H9 (cell line): ENCODE results near the gene MPHOSPH6. TPM values are rescaled to one million over a fixed set of nuclear protein-coding genes. Genes with fewer than 3 reads are reported as not detected.

Experiments
- DNase-seq: peaks from one replicate; pipeline ENCODE4 v3.0.0-alpha.2; 2017
- H2AFZ ChIP-seq: one replicate; pipeline ENCODE4 v1.6.1; 2013; ENCODE audit warnings: mild to moderate bottlenecking, low read length, control low read depth, moderate library complexity
- H2AK5ac ChIP-seq: 2 replicates; pipeline ENCODE4 v1.6.1; 2013; ENCODE audit warnings: low read length, control low read depth, mixed read lengths; ENCODE audit not compliant: insufficient read length
- H2BK120ac ChIP-seq: one replicate; pipeline ENCODE4 v1.6.1; 2013; ENCODE audit warnings: low read depth, mild to moderate bottlenecking, low read length, control low read depth, inconsistent platforms; ENCODE audit not compliant: poor library complexity, severe bottlenecking
- H2BK12ac ChIP-seq: 2 replicates; pipeline ENCODE4 v1.6.1; 2013; ENCODE audit warnings: low read length, control low read depth, mixed read lengths, low read depth; ENCODE audit not compliant: insufficient read length
- H2BK15ac ChIP-seq: 2 replicates; pipeline ENCODE4 v1.6.1; 2013; ENCODE audit warnings: low read depth, low read length, control low read depth
- H2BK20ac ChIP-seq: one replicate; pipeline ENCODE4 v1.6.1; 2013; ENCODE audit warnings: low read depth, mild to moderate bottlenecking, low read length, control low read depth, inconsistent platforms; ENCODE audit not compliant: poor library complexity, severe bottlenecking
- H2BK5ac ChIP-seq: 2 replicates; pipeline ENCODE4 v1.6.1; 2013; ENCODE audit warnings: low read length, control low read depth, mixed read lengths; ENCODE audit not compliant: insufficient read length
- H3K14ac ChIP-seq: 2 replicates; pipeline ENCODE4 v1.6.1; 2013; ENCODE audit warnings: low read length, control low read depth; ENCODE audit not compliant: insufficient read depth
- H3K18ac ChIP-seq: 2 replicates; pipeline ENCODE4 v1.6.1; 2013; ENCODE audit warnings: low read depth, mild to moderate bottlenecking, mixed read lengths, low read length, control low read depth; ENCODE audit not compliant: insufficient read length
- H3K23ac ChIP-seq: 2 replicates; pipeline ENCODE4 v1.6.1; 2013; ENCODE audit warnings: low read length, control low read depth, mixed read lengths, low read depth; ENCODE audit not compliant: insufficient read length
- H3K23me2 ChIP-seq: 2 replicates; pipeline ENCODE4 v1.6.1; 2013; ENCODE audit warnings: low read depth, mild to moderate bottlenecking, mixed read lengths, low read length, control low read depth; ENCODE audit not compliant: insufficient read length, poor library complexity, severe bottlenecking
- H3K27ac ChIP-seq: 2 replicates; pipeline ENCODE4 v1.5.1; 2013; ENCODE audit warnings: low read length, control low read depth, mixed read lengths, low read depth; ENCODE audit not compliant: insufficient read length
- H3K27me3 ChIP-seq: 2 replicates; pipeline ENCODE4 v1.6.1; 2013; ENCODE audit warnings: low read length, control low read depth, inconsistent platforms; ENCODE audit not compliant: insufficient read depth
- H3K4ac ChIP-seq: 2 replicates; pipeline ENCODE4 v1.6.1; 2013; ENCODE audit warnings: low read depth, mild to moderate bottlenecking, control low read depth, inconsistent platforms, low read length, moderate library complexity
- H3K4me1 ChIP-seq: 2 replicates; pipeline ENCODE4 v1.6.1; 2013; ENCODE audit warnings: low read length, control low read depth, inconsistent platforms; ENCODE audit not compliant: insufficient read depth
- H3K4me2 ChIP-seq: 2 replicates; pipeline ENCODE4 v1.6.1; 2013; ENCODE audit warnings: low read length, control low read depth, mixed read lengths; ENCODE audit not compliant: insufficient read length, insufficient read depth
- H3K56ac ChIP-seq: 2 replicates; pipeline ENCODE4 v1.6.1; 2013; ENCODE audit warnings: low read depth, mild to moderate bottlenecking, mixed read lengths, low read length, control low read depth; ENCODE audit not compliant: insufficient read length
- H3K79me1 ChIP-seq: 2 replicates; pipeline ENCODE4 v1.6.1; 2013; ENCODE audit warnings: low read depth, mild to moderate bottlenecking, moderate library complexity, low read length, control low read depth, inconsistent platforms; ENCODE audit not compliant: insufficient read depth, poor library complexity, severe bottlenecking
- H3K79me2 ChIP-seq: 2 replicates; pipeline ENCODE4 v1.6.1; 2013; ENCODE audit warnings: low read length, control low read depth, inconsistent platforms; ENCODE audit not compliant: insufficient read depth
- H3K9ac ChIP-seq: 2 replicates; pipeline ENCODE4 v1.6.1; 2013; ENCODE audit warnings: low read length, control low read depth, mixed read lengths; ENCODE audit not compliant: insufficient read length; ENCODE audit errors: extremely low read depth
- H3K9me3 ChIP-seq: one replicate; pipeline ENCODE4 v1.6.1; 2013; ENCODE audit warnings: low read depth, low read length, inconsistent platforms; ENCODE audit not compliant: control insufficient read depth
- H3T11ph ChIP-seq: one replicate; pipeline ENCODE4 v1.6.1; 2013; ENCODE audit warnings: mild to moderate bottlenecking, low read length, control low read depth, inconsistent platforms
- H4K20me1 ChIP-seq: one replicate; pipeline ENCODE4 v1.6.1; 2013; ENCODE audit not compliant: control insufficient read depth, insufficient read length, insufficient read depth
- H4K5ac ChIP-seq: 2 replicates; pipeline ENCODE4 v1.6.1; 2013; ENCODE audit warnings: low read depth, mild to moderate bottlenecking, mixed read lengths, low read length, control low read depth; ENCODE audit not compliant: insufficient read length
- H4K8ac ChIP-seq: replicated peaks from 2 replicates; pipeline ENCODE4 v1.6.1; 2013; ENCODE audit warnings: low read length, control low read depth, mixed read lengths, low read depth; ENCODE audit not compliant: insufficient read length
- H4K91ac ChIP-seq: 2 replicates; pipeline ENCODE4 v1.6.1; 2013; ENCODE audit warnings: low read depth, mild to moderate bottlenecking, moderate library complexity, mixed read lengths, low read length, control low read depth; ENCODE audit not compliant: insufficient read length
- H3K27ac Mint-ChIP-seq, 3 experiments: 2 replicates in 2 of 3; 3 replicates in 1 of 3; pipeline ENCODE4 v1.8.0; 2020 to 2021; ENCODE audit warnings: mixed read lengths in 3 of 3, mild to moderate bottlenecking in 1 of 3, moderate library complexity in 1 of 3
- H3K27me3 Mint-ChIP-seq: 2 replicates; pipeline ENCODE4 v1.8.0; 2021; ENCODE audit warnings: low read depth, mild to moderate bottlenecking, moderate library complexity, mixed read lengths
- H3K36me3 Mint-ChIP-seq, 3 experiments: 2 replicates in 2 of 3; 3 replicates in 1 of 3; pipeline ENCODE4 v1.8.0; 2020 to 2021; ENCODE audit warnings: low read depth in 3 of 3, mixed read lengths in 3 of 3; ENCODE audit not compliant: insufficient read depth in 1 of 3
- H3K4me1 Mint-ChIP-seq, 2 experiments: 2 replicates each; pipeline ENCODE4 v1.8.0; 2020; ENCODE audit warnings: mixed read lengths in 2 of 2
- H3K4me3 Mint-ChIP-seq, 2 experiments: 2 replicates in 1 of 2; 3 replicates in 1 of 2; pipeline ENCODE4 v1.8.0; 2020 to 2021; ENCODE audit warnings: mild to moderate bottlenecking in 2 of 2, mixed read lengths in 2 of 2, moderate library complexity in 1 of 2
- H3K9me3 Mint-ChIP-seq, 2 experiments: 2 replicates in 1 of 2; 3 replicates in 1 of 2; pipeline ENCODE4 v1.8.0; 2020; ENCODE audit warnings: mild to moderate bottlenecking in 2 of 2, mixed read lengths in 2 of 2, moderate library complexity in 1 of 2
- WGBS: extraction: QIAGEN DNeasy Blood & Tissue Kit; methylation state at CpG from one replicate; pipeline ENCODE4 v1.1.7; 2013; ENCODE audit warnings: missing lambda C conversion rate, low lambda C conversion rate, mixed read lengths; ENCODE audit not compliant: insufficient read length; ENCODE audit errors: extremely low coverage; 5-methylcytosine and 5-hydroxymethylcytosine counted together
- total RNA-seq: library from RNA; stranded (reverse); gene quantifications from 2 replicates; pipeline ENCODE4 v1.2.1, GENCODE V29; 2021
- TF ChIP-seq, protein P1 (sequence below): fragments of 200-600 bp; sonication (generic); conservative IDR thresholded peaks from 3 replicates; pipeline ENCODE4 v1.8.0; 2021; ENCODE audit warnings: antibody characterized with exemption, mild to moderate bottlenecking

Gene MPHOSPH6
- total RNA-seq, 1 experiment from 2014 or later: 38.3 TPM

- H3K9me3 Mint-ChIP-seq: no peaks in the 10 kb centered on the region; a peak in 2 of 5 replicates
- no peak overlapping the region for H2BK12ac ChIP-seq
- H3T11ph ChIP-seq: no peak overlapping the region
- no peak overlapping the region for H4K91ac ChIP-seq
- no peak overlapping the region for H2AFZ ChIP-seq
- H3K36me3 Mint-ChIP-seq: peaks cover 1 to 21% (median 20%) of the 10 kb centered on the region in 3 experiments; a peak in 5 of 7 replicates
- no CpG with 5 or more reads among the region's 6 CpGs for WGBS
- H2BK20ac ChIP-seq: no peak overlapping the region
- H3K18ac ChIP-seq: no peak overlapping the region
- H3K79me2 ChIP-seq: no peaks in the 10 kb centered on the region
- H4K5ac ChIP-seq: no peak overlapping the region
- peaks cover 7% of the 10 kb centered on the region in 2 experiments for H3K4me1 Mint-ChIP-seq
- no peak overlapping the region for H2BK120ac ChIP-seq
- H3K4me1 ChIP-seq: no peaks in the 10 kb centered on the region; the same call in 1 of the 2 replicates
- H3K14ac ChIP-seq: no peak overlapping the region
- DNase-seq: no peak
- TF ChIP-seq, protein P1, sequence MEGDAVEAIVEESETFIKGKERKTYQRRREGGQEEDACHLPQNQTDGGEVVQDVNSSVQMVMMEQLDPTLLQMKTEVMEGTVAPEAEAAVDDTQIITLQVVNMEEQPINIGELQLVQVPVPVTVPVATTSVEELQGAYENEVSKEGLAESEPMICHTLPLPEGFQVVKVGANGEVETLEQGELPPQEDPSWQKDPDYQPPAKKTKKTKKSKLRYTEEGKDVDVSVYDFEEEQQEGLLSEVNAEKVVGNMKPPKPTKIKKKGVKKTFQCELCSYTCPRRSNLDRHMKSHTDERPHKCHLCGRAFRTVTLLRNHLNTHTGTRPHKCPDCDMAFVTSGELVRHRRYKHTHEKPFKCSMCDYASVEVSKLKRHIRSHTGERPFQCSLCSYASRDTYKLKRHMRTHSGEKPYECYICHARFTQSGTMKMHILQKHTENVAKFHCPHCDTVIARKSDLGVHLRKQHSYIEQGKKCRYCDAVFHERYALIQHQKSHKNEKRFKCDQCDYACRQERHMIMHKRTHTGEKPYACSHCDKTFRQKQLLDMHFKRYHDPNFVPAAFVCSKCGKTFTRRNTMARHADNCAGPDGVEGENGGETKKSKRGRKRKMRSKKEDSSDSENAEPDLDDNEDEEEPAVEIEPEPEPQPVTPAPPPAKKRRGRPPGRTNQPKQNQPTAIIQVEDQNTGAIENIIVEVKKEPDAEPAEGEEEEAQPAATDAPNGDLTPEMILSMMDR: no peak
- H4K20me1 ChIP-seq: no peaks in the 10 kb centered on the region
- no peak overlapping the region for H3K4me2 ChIP-seq
- H3K9me3 ChIP-seq: no peaks in the 10 kb centered on the region
- no peak overlapping the region for H3K4me3 Mint-ChIP-seq
- H3K56ac ChIP-seq: no peak overlapping the region
- H2AK5ac ChIP-seq: no peak overlapping the region
- no peak overlapping the region for H3K27ac ChIP-seq
- H3K4ac ChIP-seq: no peak overlapping the region
- no peak overlapping the region for H3K23ac ChIP-seq
- H2BK15ac ChIP-seq: no peak overlapping the region
- H3K23me2 ChIP-seq: no peaks in the 10 kb centered on the region
- peak overlapping the region in 1 of 3 experiments; percentile 11; a peak in 1 of 7 replicates for H3K27ac Mint-ChIP-seq
- H4K8ac ChIP-seq: no peak overlapping the region
- no peak overlapping the region for H2BK5ac ChIP-seq
- H3K27me3 Mint-ChIP-seq: no peaks in the 10 kb centered on the region; the same call in 1 of the 2 replicates
- H3K79me1 ChIP-seq: no peaks in the 10 kb centered on the region
- no peak overlapping the region for H3K9ac ChIP-seq
- no peaks in the 10 kb centered on the region for H3K27me3 ChIP-seq
These were observed 36.2 kb downstream of the MPHOSPH6 start for GRCh38 chr16:82133798-82134197.
